Measurements from ENCODE around the gene FADS3.

GRCh38 chr11:61850687-61851086, 40.7 kb downstream of the FADS3 start:
- TF ChIP-seq RAD21 (IDR thresholded peaks at IDR 0.05; ENCODE audit: low read depth) (no peak), EZH2 (IDR thresholded peaks at IDR 0.05) (no peak), CEBPB (IDR thresholded peaks at IDR 0.05; ENCODE audit: low read depth) (no peak), REST (IDR thresholded peaks at IDR 0.05; ENCODE audit: low read depth) (no peak), POLR2A (IDR thresholded peaks at IDR 0.05; ENCODE audit: borderline replicate concordance, extremely low read depth, insufficient read depth, insufficient read length) (no peak), POLR2AphosphoS5 (IDR thresholded peaks at IDR 0.05; ENCODE audit: low read depth, low read length) (no peak), CTCF (IDR thresholded peaks at IDR 0.05 in 2 of 3, conservative IDR thresholded peaks at IDR 0.05 in 1 of 3; ENCODE audit: borderline replicate concordance in 1 of 3, insufficient read depth in 1 of 3, low read depth in 2 of 3, low read length in 2 of 3) (no peak), YY1 (IDR thresholded peaks at IDR 0.05; ENCODE audit: extremely low read depth, insufficient replicate concordance, low read depth, low read length) (no peak), MAX (IDR thresholded peaks at IDR 0.05) (no peak), EGR1 (IDR thresholded peaks at IDR 0.05; ENCODE audit: low read depth) (no peak), ELF1 (IDR thresholded peaks at IDR 0.05; ENCODE audit: borderline replicate concordance, low read depth) (no peak), ZBTB33 (IDR thresholded peaks at IDR 0.05; ENCODE audit: extremely low read depth, insufficient replicate concordance, low read length) (no peak), SIN3A (IDR thresholded peaks at IDR 0.05; ENCODE audit: low read depth) (no peak)

Data from HCT116 (cell line).